ENCODE results near the gene SEPTIN12. TPM values are rescaled to one million over a fixed set of nuclear protein-coding genes. Genes with fewer than 3 reads are reported as not detected.

SEPTIN12 gene
- total and polyA plus RNA-seq, 10 of the 15 experiments (the other 5 are each of a cell fraction or from before 2014, with no cell fraction given): not detected

DNA sequence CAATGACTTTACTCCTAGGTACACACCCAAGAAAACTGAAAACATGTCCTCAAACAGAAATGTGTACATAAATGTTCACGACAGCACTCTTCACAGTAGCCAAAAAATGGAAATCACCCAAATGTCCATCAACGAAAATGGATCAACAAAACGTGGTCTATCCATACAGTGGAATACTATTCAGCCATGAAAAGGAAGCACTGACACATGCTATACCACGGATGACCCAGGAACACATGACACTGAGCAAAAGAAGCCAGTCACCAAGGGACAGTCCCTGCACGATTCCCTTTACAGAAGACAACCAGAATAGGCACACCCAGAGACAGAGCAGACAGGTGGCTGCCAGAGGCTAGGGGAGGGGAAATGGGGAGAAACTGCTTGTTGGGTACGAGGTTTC lies 32.5 kb downstream of the SEPTIN12 start:
- FAIRE-seq: no peak
- no peak overlapping the region for H3K27ac ChIP-seq (ENCODE audit: control insufficient read depth, insufficient read depth)
- SMC1A ChIA-PET (ENCODE audit: uncharacterized antibody, unreplicated experiment): no interaction called here
- H3K4me2 ChIP-seq (ENCODE audit: control insufficient read depth, insufficient read depth): no peak overlapping the region
- no peaks in the 10 kb centered on the region for H4K20me1 ChIP-seq (ENCODE audit: control insufficient read depth, insufficient read depth)
- RAD21 ChIA-PET (ENCODE audit: unreplicated experiment): no interaction called here
- CTCF ChIA-PET: no interaction called here
- BruUV-seq (replicated peaks): no TSS peak
- no peaks in the 10 kb centered on the region for H3K79me2 ChIP-seq (ENCODE audit: control insufficient read depth, insufficient read depth, low read length)
- DNase-seq (ENCODE audit: low read depth, low spot score): no peak
- in situ Hi-C loops (cut with MboI) (no loop called here), intact Hi-C loops (cut with micrococcal nuclease; ENCODE audit: unreplicated experiment) (no loop called here)
- H3K36me3 ChIP-seq (ENCODE audit: control insufficient read depth in 2 of 2, insufficient read depth in 2 of 2, low read length in 1 of 2): peaks cover 14 to 18% of the 10 kb centered on the region in 2 experiments
- POLR2A ChIA-PET: no interaction called here
- no peak overlapping the region for H2AFZ ChIP-seq (ENCODE audit: control insufficient read depth, low read depth, low read length)
- H3K9ac ChIP-seq (ENCODE audit: control insufficient read depth, insufficient read depth, low read length): no peak overlapping the region
- no peaks in the 10 kb centered on the region for H3K4me1 ChIP-seq (ENCODE audit: control insufficient read depth, insufficient read depth, low read length)
- ATAC-seq: no peak
- 97% methylated on average over 6 of the region's 6 CpGs for WGBS (ENCODE audit: insufficient coverage, insufficient replicate concordance, low lambda C conversion rate, missing lambda C conversion rate)
- no peak overlapping the region for H3K4me3 ChIP-seq
- H3K27me3 ChIP-seq (replicated peaks in 1 of 2; ENCODE audit: control insufficient read depth in 2 of 2, insufficient read depth in 2 of 2, low read length in 1 of 2): no peaks in the 10 kb centered on the region
- H3K9me3 ChIP-seq (replicated peaks; ENCODE audit: control insufficient read depth, insufficient read depth, low read length): peaks cover 4% of the 10 kb centered on the region; the same call in 1 of the 3 replicates
- TF ChIP-seq HDAC6 (IDR thresholded peaks at IDR 0.05; ENCODE audit: unreplicated experiment) (no peak), WRNIP1 (IDR thresholded peaks at IDR 0.05; ENCODE audit: borderline replicate concordance, low read depth, low read length) (no peak), SMARCA5 (IDR thresholded peaks at IDR 0.05) (no peak), TCF12 (IDR thresholded peaks at IDR 0.05; ENCODE audit: low read depth, low read length) (no peak), ATF3 (IDR thresholded peaks at IDR 0.05; ENCODE audit: borderline replicate concordance, extremely low read depth, low read depth, low read length) (no peak), NFXL1 (IDR thresholded peaks at IDR 0.05; ENCODE audit: borderline replicate concordance) (no peak), TCF3 (IDR thresholded peaks at IDR 0.05; ENCODE audit: borderline replicate concordance, insufficient read depth, low read depth, low read length) (no peak), HSF1 (IDR thresholded peaks at IDR 0.05; ENCODE audit: low read depth, low read length) (no peak), ETV6 (conservative IDR thresholded peaks at IDR 0.05 in 1 of 2, IDR thresholded peaks at IDR 0.05 in 1 of 2; ENCODE audit: borderline replicate concordance in 1 of 2, low read depth in 1 of 2) (no peak), MYC (IDR thresholded peaks at IDR 0.05; ENCODE audit: insufficient read depth, insufficient read length, insufficient replicate concordance, low read length, severe bottlenecking) (no peak), EED (IDR thresholded peaks at IDR 0.05; ENCODE audit: low read depth) (no peak), HCFC1 (IDR thresholded peaks at IDR 0.05; ENCODE audit: low read length) (no peak), ZBTB4 (CRISPR knock-in tag; IDR thresholded peaks at IDR 0.05) (no peak), GATAD2B (conservative IDR thresholded peaks at IDR 0.05; ENCODE audit: low read depth) (no peak), SMAD5 (IDR thresholded peaks at IDR 0.05; ENCODE audit: low read depth) (no peak), HDAC2 (IDR thresholded peaks at IDR 0.05) (no peak)
- TF ChIP-seq, protein P1, sequence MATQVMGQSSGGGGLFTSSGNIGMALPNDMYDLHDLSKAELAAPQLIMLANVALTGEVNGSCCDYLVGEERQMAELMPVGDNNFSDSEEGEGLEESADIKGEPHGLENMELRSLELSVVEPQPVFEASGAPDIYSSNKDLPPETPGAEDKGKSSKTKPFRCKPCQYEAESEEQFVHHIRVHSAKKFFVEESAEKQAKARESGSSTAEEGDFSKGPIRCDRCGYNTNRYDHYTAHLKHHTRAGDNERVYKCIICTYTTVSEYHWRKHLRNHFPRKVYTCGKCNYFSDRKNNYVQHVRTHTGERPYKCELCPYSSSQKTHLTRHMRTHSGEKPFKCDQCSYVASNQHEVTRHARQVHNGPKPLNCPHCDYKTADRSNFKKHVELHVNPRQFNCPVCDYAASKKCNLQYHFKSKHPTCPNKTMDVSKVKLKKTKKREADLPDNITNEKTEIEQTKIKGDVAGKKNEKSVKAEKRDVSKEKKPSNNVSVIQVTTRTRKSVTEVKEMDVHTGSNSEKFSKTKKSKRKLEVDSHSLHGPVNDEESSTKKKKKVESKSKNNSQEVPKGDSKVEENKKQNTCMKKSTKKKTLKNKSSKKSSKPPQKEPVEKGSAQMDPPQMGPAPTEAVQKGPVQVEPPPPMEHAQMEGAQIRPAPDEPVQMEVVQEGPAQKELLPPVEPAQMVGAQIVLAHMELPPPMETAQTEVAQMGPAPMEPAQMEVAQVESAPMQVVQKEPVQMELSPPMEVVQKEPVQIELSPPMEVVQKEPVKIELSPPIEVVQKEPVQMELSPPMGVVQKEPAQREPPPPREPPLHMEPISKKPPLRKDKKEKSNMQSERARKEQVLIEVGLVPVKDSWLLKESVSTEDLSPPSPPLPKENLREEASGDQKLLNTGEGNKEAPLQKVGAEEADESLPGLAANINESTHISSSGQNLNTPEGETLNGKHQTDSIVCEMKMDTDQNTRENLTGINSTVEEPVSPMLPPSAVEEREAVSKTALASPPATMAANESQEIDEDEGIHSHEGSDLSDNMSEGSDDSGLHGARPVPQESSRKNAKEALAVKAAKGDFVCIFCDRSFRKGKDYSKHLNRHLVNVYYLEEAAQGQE (IDR thresholded peaks at IDR 0.05; ENCODE audit: low read depth, low read length): no peak
